HTERT RPE-1 (cell line): ENCODE measurements around the gene FRMPD4.

Experiments
- in situ Hi-C: fragments of 300-500 bp; cut with MboI; formaldehyde crosslinking; loops from 4 replicates; pipeline ENCODE4 v1.14.3; 2020; ENCODE audit warnings: low sequenced_read_pairs

Gene FRMPD4

DNA sequence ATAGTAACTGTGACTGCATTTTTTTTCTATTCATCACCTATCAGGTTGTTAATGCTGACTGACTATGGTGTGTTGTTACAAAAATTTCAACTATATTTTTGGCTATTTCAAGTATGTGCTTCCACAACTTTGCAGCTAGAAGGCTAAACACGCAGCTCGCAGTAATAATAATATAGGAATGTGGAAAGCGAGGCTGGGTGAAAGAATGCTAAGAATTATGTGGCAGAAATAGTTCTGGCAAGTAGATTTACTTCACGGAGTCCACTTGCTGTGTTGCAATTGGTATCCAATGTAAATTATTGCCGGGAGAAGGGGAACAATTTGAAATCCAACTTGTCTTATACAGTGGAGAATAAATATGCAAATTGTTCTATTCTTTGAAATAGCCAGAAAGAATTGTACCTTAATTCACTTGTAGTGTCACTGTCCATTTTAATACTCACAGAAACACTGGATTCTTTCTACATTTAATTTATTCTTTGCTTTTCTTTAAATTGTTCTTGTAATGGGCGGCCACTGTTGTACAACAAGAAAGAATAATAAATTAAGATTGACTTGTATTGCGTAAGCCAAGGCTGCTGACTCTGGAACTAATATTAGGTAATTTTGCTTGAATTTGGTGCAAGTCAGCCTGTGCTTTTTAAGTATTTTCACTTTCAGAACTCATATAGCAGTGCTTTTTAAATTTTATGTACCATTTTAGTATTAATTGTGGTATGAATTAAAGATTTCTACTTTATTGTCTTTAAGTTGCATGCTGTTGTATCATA lies 154.9 kb downstream of the FRMPD4 start:
- in situ Hi-C loops: no loop called here

DNA sequence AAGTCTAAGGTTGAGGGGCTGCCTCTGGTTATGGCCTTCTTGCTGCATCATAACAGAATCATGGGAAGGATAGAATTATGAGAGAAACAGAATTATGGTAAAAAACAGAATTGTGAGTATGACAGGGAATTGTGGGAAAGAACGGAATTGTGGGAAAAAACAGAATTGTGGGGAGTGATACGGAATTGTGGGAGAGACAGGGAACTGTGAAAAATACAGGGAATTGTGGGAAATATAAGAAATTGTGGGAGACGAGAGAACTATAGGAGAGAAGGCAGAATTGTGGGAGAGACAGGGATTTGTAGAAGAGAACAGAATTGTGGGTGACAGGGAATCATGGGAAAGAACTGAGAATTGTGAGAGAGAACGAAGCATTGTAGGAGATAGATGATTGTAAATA lies 159.1 kb downstream of the FRMPD4 start:
- in situ Hi-C loops: no loop called here

- in situ Hi-C loops: no loop called here
Measured at GRCh38 chrX:12301288-12301687, 163.0 kb downstream of the FRMPD4 start.

DNA sequence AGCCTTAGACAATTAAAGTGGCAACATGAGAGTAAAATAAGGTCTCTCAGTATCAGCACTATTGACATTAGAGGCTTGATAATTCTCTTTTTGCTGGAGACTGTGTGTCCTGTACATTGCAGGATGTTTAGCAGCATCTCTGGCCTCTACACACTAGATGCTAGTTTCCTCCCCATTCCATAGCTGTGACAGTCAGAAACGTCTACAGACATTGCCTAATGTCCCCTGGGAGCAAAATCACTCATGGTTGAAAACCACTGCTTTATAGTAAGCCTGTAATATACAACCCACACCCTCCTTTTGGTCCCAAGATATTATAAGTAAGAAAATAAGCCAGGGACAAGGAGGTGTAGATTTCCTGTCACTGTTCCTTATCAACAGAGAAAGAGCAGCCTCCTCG lies 166.0 kb downstream of the FRMPD4 start:
- in situ Hi-C loops: no loop called here

DNA sequence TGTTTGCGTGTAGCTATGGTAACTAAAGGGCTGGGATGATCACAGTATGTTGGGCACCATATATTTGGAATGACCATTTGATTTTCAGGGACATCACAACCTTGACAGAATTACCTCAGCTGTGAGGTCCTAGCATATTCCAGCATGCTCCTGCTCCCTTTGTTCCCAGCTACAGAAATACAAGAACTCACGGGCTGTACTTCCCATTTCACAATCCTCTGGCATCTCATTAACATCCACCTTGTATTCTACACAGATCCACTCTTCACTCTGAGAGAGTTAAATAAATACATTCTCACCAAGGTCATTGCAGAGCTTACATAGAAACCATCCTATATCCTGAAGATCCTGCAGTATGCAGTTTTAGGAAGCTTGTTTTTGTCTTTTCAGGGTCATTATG lies 169.7 kb downstream of the FRMPD4 start:
- in situ Hi-C loops: no loop called here

GRCh38 chrX:12308420-12308819 lies 170.1 kb downstream of the FRMPD4 start:
- in situ Hi-C loops: no loop called here

- in situ Hi-C loops: no loop called here
Measured at GRCh38 chrX:12309040-12309743, 170.9 kb downstream of the FRMPD4 start.

- in situ Hi-C loops: no loop called here
Measured at GRCh38 chrX:12309744-12310076, 171.4 kb downstream of the FRMPD4 start.

DNA sequence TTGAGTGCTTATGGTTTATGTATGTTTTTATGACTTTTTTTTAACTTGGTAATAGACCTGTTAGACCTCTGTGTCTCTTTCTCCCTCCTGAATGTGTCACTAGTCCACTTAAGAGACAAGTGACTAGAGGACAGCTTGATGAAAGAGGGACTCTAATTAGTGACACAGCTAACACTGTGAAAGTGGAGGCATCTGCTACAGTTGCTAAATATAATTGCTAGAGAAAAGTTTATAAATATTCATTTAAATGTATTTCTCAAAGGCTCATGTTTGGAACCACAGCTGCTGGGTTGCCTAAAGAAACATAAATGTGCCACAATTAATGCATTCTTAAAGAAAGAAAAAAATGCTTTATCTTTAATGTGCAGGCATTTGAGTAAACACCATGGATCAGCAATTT lies 176.4 kb downstream of the FRMPD4 start:
- in situ Hi-C loops: no loop called here

DNA sequence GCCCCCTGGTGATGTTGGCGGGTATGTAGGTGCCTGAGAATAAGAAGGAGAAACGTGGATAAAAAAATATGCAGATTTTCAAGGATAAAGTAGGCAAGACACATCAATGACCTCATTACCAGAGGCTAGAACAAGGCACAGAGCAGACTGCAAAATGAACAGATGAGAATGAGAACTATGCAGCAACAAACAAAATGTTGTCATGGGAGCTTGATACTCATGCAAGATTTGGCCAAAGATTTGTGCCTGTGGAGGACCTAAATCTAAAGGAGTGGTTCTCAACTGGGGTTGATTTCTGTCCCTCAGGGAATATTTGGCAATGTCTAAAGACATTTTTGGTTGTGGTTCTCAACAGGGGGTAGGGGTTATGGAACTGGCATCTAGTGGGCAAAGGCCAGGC lies 177.3 kb downstream of the FRMPD4 start:
- in situ Hi-C loops: no loop called here

GRCh38 chrX:12319003-12319519 lies 180.8 kb downstream of the FRMPD4 start:
- in situ Hi-C loops: no loop called here

DNA sequence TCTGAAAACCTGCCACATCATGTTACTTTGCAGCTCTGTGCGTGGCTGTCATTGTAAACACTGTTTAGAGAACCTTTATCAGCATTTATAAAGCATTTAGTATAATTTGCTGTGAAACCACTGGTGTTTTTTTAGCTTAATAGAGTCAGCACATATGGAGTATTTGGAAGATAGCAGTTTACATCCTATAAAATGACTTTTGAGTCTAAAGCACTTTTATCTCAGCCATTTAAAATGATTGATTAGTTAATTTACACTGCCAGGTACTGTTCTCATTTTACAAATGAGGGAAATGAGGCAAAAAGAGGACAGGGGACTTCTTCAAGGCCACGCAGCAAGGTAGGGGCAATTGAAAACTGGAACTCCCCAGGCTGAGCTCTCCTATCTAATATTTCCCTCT lies 181.7 kb downstream of the FRMPD4 start:
- in situ Hi-C loops: no loop called here

GRCh38 chrX:12322031-12322430 lies 183.8 kb downstream of the FRMPD4 start:
- in situ Hi-C loops: no loop called here

GRCh38 chrX:12325171-12325570 lies 186.9 kb downstream of the FRMPD4 start:
- in situ Hi-C loops: no loop called here

DNA sequence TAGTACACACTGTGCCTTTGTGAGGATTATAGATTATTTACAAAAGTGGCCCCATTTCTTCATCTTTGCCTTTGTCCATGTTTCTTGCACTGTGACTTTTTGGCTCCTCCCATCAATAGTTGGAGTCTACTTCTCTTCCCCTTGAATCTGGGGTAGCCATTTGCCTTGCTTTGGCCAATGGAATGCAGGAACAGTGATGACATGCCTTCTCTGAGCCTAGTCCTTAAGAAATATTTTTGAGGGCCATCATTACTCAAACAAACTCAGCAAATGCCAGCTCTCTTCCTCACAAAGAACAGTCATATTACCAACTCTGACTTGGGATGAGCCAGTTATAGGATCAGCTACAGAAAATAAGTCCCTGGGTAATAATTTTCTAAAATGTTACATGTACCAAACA lies 189.6 kb downstream of the FRMPD4 start:
- in situ Hi-C loops: no loop called here

- in situ Hi-C loops: no loop called here
Measured at GRCh38 chrX:12329476-12329875, 191.2 kb downstream of the FRMPD4 start.

DNA sequence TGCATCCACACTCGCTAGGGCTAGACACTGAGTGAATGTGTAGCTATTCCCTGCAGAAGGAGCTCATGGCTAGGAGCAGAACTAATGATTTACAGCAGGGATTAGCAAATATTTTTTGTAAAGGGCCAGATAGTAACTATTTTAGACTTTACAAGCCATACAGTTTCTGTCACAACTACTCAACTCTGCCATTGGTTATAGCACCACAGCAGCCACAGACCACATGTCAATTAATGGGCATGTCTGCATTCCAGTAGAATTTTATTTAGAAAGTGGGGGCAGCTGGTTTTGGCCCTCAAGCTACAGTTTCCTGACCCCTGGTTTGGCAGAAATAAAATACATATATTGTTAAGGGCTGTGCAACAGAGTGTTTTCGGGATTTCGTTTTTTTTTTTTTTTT lies 192.6 kb downstream of the FRMPD4 start:
- in situ Hi-C loops: no loop called here

GRCh38 chrX:12332786-12333347 lies 194.6 kb downstream of the FRMPD4 start:
- in situ Hi-C loops: no loop called here

- in situ Hi-C loops: no loop called here
Measured at GRCh38 chrX:12339921-12340320, 201.6 kb downstream of the FRMPD4 start.

- in situ Hi-C loops: no loop called here
Measured at GRCh38 chrX:12344954-12345353, 206.7 kb downstream of the FRMPD4 start.

- in situ Hi-C loops: no loop called here
Measured at GRCh38 chrX:12349201-12349600, 210.9 kb downstream of the FRMPD4 start.

DNA sequence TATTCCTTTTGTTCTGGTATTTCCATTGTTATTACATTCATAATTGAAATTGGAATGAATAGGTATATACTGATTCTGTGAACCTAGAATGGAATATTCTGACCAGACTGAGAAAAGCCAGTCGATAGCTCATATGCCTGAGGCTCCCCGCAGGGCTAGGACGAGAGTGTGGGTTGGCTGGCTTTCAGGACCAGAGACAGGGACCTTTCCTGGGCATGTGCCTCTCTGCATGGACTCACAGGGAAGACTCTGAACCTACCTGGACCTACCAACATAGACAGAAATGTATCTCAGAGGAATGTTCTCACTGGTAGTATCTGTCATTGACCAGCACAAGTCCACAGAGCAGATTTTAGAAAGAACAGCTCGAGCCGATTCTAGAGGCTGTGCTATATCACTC lies 214.6 kb downstream of the FRMPD4 start:
- in situ Hi-C loops: no loop called here
